SK-N-SH treated with all-trans-retinoic acid at 6 μM for 48 hours (cell line): ENCODE measurements around the gene CHID1.

Experiments
- ARNTL ChIP-seq: fragments of 450-650 bp; formaldehyde crosslinking; IDR thresholded peaks from 2 replicates; pipeline ENCODE4 v1.5.0; 2020; ENCODE audit warnings: low read depth, mild to moderate bottlenecking, moderate library complexity, borderline replicate concordance
- TCF4 ChIP-seq: fragments of 250-450 bp; sonication (Bioruptor Pico); IDR thresholded peaks from 2 replicates; pipeline ENCODE4 v1.8.0; 2021; ENCODE audit warnings: mild to moderate bottlenecking, moderate library complexity, borderline replicate concordance

DNA sequence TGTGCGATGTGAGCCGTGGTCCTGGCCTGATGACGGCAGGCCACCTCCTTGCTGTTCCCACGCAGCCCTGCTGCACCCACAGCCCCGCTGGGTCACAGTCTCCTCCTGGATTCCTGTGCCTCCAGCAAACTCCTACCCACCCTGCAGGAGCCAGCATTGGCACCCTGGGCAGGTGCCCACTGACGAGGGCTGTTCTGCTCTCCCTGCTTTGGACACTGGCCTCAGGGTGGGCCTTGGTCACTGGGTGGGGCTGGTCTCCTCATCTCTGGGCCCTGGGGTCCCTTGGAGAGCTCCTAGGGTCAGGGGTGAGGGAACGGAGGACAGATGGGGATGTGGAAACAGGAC lies 55.3 kb downstream of the CHID1 start:
- TF ChIP-seq ARNTL (no peak), TCF4 (no peak)
